A673 (cell line): ENCODE measurements around the gene PLXNA1.

Source experiments
- CTCF ChIP-seq: fragments of 300-800, 200-600 bp; sonication (generic); conservative IDR thresholded peaks from 2 replicates; pipeline ENCODE4 v1.5.1; 2017; ENCODE audit warnings: low read depth, mild to moderate bottlenecking, antibody characterized with exemption, low read length, moderate library complexity, mixed read lengths
- EZH2 ChIP-seq: fragments of 200-600 bp; sonication (generic); IDR thresholded peaks from 2 replicates; pipeline ENCODE4 v1.6.1; 2017; ENCODE audit warnings: borderline replicate concordance, low read depth, mild to moderate bottlenecking, mixed read lengths, antibody characterized with exemption, low read length; ENCODE audit not compliant: poor library complexity, severe bottlenecking

GRCh38 chr3:126939338-126939718 lies 43.6 kb upstream of the PLXNA1 start:
- peak; percentile 46 for TF ChIP-seq CTCF
- TF ChIP-seq EZH2: no peak
